Suppressor macrophage treated with lipopolysaccharide for 1 hour (primary cell): ENCODE data around the gene BOK.
A peak's percentile ranks its signal among the peaks of the same experiment; 100 is the strongest.
"Not testable (repeated sequence)": the region's sequence is repeated elsewhere in the genome, so short reads cannot be mapped to it uniquely, and the experiment has no call there.

Experiments
- DNase-seq, 3 donors: peaks; one replicate each; pipeline ENCODE4 v3.0.0-alpha.2; 2020 to 2022

The BOK gene, protein sequence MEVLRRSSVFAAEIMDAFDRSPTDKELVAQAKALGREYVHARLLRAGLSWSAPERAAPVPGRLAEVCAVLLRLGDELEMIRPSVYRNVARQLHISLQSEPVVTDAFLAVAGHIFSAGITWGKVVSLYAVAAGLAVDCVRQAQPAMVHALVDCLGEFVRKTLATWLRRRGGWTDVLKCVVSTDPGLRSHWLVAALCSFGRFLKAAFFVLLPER

GRCh38 chr2:241558532-241559322, at the start of gene BOK:
Gene BOK (plus strand): TSS chr2:241558745. CDS start chr2:241559484, 739 bp downstream.
- DNase-seq, result peak; percentile 25 to 66 (median 29)

- no peak for DNase-seq
Measured at GRCh38 chr2:241509155-241509784, 49.3 kb upstream of the BOK start.

DNA sequence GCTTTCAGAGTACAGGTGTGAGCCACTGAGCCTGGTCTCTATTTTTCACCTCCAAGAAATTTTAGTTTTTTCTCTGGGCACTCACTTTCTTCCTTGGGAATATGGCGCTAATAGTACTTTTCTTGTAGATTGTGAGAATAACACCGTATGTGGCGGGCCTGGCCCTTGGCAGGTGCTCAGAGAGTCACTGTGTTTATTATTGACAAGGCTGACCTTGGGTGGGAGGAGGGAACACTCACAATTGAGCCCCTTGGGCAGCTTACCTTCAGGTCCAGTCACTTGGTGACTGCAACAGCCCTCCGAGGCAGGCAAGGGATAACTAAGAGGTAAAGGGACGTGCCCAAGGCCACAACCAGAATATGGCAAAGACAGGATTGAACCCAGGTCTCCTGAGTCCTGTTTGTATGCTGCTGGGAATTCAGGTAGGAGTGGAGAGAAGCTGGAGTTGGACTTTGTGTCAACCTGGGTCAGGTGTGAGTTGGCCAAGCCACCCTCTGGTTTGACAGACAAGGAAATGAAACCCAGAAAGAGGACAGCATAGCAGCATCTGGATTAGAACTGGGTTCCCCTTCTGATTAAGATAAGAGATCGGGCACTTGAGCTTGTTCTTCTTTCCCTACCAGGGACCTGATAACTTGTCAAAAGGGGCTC, 47.3 kb upstream of the BOK start:
- DNase-seq, result no peak

DNA sequence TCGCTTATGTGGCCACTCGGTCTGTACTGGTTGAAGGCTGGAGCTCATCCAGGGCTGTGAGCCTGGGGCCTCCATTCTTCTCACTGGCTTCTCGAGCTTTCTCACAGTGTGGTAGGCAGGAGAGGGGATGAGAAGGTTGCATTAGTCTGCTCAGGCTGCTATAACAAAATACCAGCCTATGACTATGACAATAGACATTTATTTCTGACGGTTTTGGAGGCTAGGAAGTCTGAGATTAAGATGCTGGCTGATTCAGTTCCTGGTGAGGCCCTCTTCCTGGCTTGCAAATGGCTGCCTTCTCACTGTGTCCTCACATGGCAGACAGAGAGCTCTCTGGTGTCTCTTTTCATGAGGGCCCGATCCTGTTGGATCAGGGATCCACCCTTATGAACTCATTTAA, 44.0 kb upstream of the BOK start:
- no peak for DNase-seq

DNA sequence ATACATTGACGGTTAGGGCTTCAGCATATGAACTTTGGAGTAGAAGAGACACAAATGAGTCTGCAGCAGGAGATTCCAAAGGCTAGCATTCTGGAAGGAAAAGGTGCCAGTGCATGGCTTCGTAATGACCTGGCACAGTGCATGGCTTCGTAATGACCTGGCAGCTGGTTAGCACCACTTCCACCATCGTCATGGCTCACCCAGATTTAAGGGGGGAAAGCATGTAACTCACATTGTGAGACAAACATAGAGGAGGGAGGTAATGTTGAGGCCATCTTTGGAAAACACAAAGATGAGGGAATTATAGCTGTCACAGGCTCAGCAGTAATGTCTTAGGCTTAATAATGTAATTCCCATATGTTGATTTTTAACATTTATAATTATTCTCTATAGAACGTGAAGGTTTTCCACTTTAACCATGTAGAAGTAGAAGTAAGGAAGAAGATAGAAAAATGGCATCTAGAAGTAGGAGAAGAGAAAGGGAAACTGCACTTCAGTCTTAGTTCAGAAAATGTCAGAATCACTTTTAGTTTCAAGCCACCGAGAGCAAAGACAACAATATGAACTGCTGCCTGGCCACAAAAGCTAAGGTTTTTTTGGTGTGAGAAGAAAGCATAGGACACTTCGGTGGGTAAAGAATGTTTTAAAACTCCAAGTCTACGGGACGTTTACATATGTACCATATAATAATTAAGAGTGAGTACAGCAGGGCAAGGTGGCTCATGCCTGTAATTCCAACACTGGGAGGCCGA, 43.4 kb upstream of the BOK start:
- DNase-seq, result peak in 1 of 3 donors; percentile 4

DNA sequence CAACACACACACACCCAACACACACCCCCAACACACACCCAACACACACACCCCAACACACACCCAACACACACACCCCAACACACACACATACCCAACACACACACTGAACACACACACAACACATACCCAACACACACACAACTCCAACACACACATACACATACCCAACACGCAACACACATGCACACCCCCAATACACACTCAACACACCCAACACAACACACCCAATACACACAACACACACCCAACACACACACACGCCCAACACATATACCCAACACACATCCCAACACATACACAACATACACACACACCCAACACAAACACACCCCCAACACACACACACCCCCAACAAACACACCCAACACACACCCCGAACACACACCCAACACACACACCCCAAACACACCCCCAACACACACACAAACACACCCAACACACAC, 42.0 kb upstream of the BOK start:
- DNase-seq, result no peak

DNA sequence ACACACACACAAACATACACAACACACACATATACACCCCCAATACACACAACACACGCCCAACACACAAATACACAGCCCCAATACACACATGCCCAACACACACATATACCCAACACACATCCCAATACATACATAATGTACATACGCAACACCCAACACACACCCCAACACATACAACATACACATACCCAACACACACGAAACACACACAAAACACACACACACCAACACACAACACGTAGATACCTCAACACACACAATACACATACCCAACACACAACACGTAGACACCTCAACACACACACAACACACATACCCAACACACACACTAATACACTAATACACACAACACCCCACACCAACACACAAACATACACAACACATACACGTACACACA, 41.2 kb upstream of the BOK start:
- no peak for DNase-seq

- no peak for DNase-seq
Measured at GRCh38 chr2:241519669-241520068, 38.9 kb upstream of the BOK start.

- DNase-seq, result no peak
Measured at GRCh38 chr2:241522477-241522876, 36.1 kb upstream of the BOK start.

DNA sequence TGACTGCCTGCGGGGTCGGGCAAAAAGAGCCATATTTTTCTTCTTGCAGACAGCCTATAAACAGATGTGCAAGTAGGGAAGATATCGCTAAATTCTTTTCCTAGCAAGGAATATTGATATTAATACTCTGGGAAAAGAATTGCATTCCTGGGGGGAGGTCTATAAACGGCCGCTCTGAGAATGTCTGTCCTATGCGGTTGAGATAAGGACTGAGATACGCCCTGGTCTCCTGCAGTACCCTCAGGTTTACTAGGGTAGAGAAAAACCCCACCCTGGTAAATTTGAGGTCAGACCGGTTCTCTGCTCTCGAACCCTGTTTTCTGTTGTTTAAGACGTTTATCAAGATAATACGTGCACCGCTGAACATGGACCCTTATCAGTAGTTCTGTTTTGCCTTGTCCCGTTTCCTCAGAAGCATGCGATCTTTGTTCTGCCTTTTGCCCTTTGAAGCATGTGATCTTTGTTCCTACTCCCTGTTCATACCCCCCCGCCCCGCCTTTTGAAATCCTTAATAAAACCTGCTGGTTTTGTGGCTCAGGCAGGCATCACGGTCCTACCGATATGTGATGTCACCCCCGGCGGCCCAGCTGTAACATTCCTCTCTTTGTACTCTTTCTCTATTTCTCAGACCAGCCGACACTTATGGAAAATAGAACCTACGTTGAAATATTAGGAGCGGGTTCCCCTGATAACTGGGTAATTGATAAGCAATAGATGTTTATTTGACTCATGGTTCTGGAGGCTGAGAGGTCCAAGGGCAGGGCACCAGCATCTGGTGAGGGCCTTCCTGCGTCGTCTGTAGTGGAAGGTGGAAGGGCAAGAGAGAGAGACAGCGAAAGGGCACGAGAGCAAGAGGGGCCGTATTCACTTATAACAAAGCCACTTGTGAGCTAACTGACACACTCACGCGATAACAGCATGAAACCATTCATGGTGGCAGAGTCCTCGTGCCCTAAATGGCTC, 32.4 kb upstream of the BOK start:
- not testable (repeated sequence) for DNase-seq

DNA sequence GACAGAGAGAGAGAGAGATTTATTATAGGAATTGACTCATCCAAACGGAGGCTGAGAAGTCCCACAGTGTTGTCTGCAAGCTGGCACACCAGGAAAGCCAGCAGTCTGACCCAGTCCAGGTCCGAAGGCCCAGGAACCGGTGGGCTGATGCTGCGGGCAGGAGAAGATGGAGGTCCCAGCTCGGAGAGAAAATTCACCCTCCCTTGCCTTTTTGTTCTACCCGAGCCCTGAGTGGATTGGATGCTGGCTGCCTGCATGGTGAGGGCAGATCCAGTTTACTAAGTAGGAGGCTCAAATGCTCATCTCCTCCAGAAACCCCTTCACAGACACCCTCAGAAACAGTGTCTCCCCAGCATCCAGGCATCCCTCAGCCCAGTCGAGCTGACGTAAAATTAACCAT, 28.0 kb upstream of the BOK start:
- DNase-seq, result no peak

DNA sequence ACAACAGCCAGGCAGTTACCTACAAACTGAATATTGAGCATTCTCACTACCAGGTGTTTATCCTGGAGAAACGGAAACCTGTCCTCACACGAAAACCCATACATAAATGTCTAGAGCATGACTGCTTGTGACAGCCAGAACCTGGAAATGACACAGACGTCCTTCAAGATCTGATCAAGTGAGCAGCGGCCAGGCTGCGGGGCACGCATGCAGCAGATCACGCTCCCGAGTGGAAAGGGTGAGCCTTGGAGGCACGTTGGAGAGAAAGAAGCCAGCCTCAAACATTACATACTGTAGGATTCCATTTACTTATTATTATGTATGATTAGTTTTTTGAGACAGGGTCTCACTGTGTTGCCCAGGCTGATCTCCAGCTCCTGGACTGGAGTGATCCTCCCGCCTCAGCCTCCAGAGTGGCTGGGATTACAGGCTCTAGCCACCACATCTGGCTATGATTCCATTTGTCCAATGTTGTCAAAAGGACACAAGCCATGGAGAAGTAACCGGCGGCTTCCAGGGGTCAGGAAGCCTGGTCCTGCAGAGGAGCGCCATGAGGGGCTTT, 27.3 kb upstream of the BOK start:
- DNase-seq, result no peak

DNA sequence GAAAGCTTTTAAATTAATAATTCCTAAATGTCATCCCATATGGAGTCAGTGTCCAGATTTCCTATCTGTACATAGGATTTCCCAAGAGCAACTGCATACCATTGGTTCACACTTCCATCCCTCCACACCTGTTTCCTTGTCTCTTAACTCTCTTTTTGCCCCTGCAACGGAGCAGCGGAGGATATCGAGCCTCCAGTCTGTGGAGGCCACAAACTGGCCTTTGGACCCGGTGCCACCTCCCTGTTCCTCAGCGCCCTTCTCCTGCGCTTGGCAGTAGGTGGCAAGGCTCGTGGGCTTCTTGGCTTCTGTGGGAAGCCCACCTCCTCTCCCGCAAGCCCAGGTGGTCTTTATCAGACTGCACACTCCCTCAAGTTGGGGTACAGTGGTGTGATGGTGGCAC, 26.4 kb upstream of the BOK start:
- DNase-seq, result no peak

GRCh38 chr2:241532733-241533601, 25.6 kb upstream of the BOK start:
- no peak for DNase-seq

DNA sequence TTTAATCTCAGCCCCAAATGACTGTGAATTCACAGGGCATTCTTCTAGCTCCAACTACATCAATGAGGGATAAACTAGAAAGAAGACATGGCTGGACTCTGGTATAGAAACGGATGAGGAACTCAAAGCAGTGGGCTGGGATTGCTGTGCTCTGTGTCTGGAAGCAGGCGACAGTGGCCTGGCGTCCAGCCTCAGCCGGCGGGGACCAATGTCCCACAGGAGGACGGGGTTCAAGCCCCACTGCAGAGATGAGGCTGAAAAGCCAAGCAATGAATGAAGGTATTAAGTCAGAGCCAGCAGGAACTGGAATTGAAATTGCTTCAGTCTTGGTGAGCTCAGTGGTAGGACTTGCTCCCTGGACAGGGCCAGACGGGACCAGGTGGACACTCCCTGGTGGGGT, 24.3 kb upstream of the BOK start:
- no peak for DNase-seq

- DNase-seq, result no peak
Measured at GRCh38 chr2:241534701-241535375, 23.7 kb upstream of the BOK start.

- no peak for DNase-seq
Measured at GRCh38 chr2:241535871-241536655, 22.5 kb upstream of the BOK start.

DNA sequence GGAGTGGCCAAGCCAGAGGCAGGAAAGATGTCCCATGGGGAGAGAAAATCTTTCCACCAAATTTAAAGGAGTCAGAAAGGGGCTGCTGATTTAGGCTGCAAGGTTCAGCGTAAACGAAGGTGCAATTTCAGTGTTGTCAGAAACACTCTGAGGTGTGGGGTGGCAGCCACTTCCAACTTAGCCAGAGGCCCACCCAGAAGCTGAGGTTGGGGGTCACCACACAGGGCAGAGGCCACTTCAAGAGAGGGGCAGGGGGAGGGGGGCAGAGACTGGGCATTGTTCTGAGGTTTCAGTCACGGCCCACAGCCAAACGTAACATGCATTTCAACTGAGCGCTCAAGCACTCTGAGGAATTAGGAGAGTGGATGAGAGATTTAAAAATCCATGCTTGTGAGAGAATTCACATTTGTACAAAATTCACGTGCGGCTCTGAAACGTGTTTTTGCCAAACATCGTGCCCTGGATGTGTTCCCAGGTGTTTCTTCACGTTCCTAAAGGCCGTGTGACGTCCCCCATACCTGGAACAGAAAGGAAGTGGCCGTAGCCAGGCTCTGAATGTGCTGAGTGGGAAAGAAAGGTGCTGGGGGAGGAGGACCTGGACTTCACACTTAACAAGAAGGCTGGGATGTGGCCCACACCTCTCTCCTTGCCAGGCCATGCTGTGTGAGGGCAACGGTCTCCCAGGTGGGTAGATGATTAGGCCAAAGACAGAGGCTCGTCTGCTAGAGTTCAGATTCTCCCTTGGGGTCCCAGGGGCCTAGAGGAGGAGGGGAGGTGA, 19.5 kb upstream of the BOK start:
- DNase-seq, result no peak
